Natural killer cell treated with Interleukin-12 subunit alpha and Interleukin-12 subunit beta and Interleukin-15 and Interleukin-18, amount 100 ng/mL, for 72 hours (primary cell): ENCODE results near the gene EIF5A2. TPM values are rescaled to one million over a fixed set of nuclear protein-coding genes. Genes with fewer than 3 reads are reported as not detected.
"Not testable (repeated sequence)": the region's sequence is repeated elsewhere in the genome, so short reads cannot be mapped to it uniquely, and the experiment has no call there.

Experiments used
- ATAC-seq, 2 donors: fragments of 150-1000 bp; cut with Tn5 transposase in 1 of 2; sonication (Bioruptor Pico), chemical (Tn5 transposase) in 1 of 2; 2 replicates each; pipeline ENCODE4 v1.10.0; 2021
- DNase-seq: peaks from one replicate; pipeline ENCODE4 v3.0.0; 2022; ENCODE audit warnings: low spot score
- H3K27ac Mint-ChIP-seq, 2 donors: 1 replicate in 1 of 2; 2 replicates in 1 of 2; pipeline ENCODE4 v1.8.0; 2022; ENCODE audit warnings: mixed read lengths in 2 of 2, mild to moderate bottlenecking in 1 of 2, moderate library complexity in 1 of 2
- H3K27me3 Mint-ChIP-seq, 2 donors: 1 replicate in 1 of 2; 2 replicates in 1 of 2; pipeline ENCODE4 v1.8.0; 2022; ENCODE audit warnings: mixed read lengths in 2 of 2
- H3K36me3 Mint-ChIP-seq: one replicate; pipeline ENCODE4 v1.8.0; 2022; ENCODE audit warnings: mixed read lengths
- H3K4me1 Mint-ChIP-seq, 2 donors: 1 replicate in 1 of 2; 2 replicates in 1 of 2; pipeline ENCODE4 v1.8.0; 2022; ENCODE audit warnings: low read depth in 2 of 2, mixed read lengths in 2 of 2, mild to moderate bottlenecking in 1 of 2
- H3K4me3 Mint-ChIP-seq: one replicate; pipeline ENCODE4 v1.8.0; 2022; ENCODE audit warnings: mixed read lengths
- H3K9me3 Mint-ChIP-seq: 2 replicates; pipeline ENCODE4 v1.8.0; 2022; ENCODE audit warnings: mixed read lengths
- total RNA-seq, 2 donors: library from RNA; stranded (reverse); gene quantifications; one replicate each; pipeline ENCODE4 v1.2.3, GENCODE V29; 2022

Gene EIF5A2
- total RNA-seq, 2 donors from 2014 or later: 5.7 to 8.7 TPM

GRCh38 chr3:170884109-170884930 is 24.1 kb downstream of the EIF5A2 start:
- H3K4me3 Mint-ChIP-seq, H3K9me3 Mint-ChIP-seq, H3K27ac Mint-ChIP-seq, H3K36me3 Mint-ChIP-seq, ATAC-seq, H3K27me3 Mint-ChIP-seq, DNase-seq, H3K4me1 Mint-ChIP-seq: not testable (repeated sequence)

GRCh38 chr3:170878688-170879087 is 29.7 kb downstream of the EIF5A2 start:
- ATAC-seq, H3K36me3 Mint-ChIP-seq, H3K27ac Mint-ChIP-seq, H3K9me3 Mint-ChIP-seq, H3K27me3 Mint-ChIP-seq, H3K4me3 Mint-ChIP-seq, DNase-seq, H3K4me1 Mint-ChIP-seq: not testable (repeated sequence)

GRCh38 chr3:170877311-170877710 is 31.1 kb downstream of the EIF5A2 start:
- H3K4me1 Mint-ChIP-seq, DNase-seq, H3K4me3 Mint-ChIP-seq, H3K27me3 Mint-ChIP-seq, ATAC-seq, H3K9me3 Mint-ChIP-seq, H3K27ac Mint-ChIP-seq, H3K36me3 Mint-ChIP-seq: not testable (repeated sequence)

GRCh38 chr3:170876537-170876936 is 31.9 kb downstream of the EIF5A2 start:
- ATAC-seq (no peak), DNase-seq (no peak)
- Mint-ChIP-seq H3K4me1 (no peaks in the 10 kb centered on the region), H3K36me3 (no peaks in the 10 kb centered on the region), H3K27me3 (no peaks in the 10 kb centered on the region), H3K4me3 (no peak overlapping the region), H3K9me3 (no peaks in the 10 kb centered on the region), H3K27ac (no peak overlapping the region)

- DNase-seq (peak; percentile 97), ATAC-seq (peak; percentile 99 to 100)
- peak within 1 kb of the TSS; percentile 98 to 99 for H3K27ac Mint-ChIP-seq
- H3K36me3 Mint-ChIP-seq: peaks cover 24% of the 10 kb centered on the region
- H3K27me3 Mint-ChIP-seq: no peaks in the 10 kb centered on the region
- H3K4me1 Mint-ChIP-seq: peaks cover 24 to 27% of the 10 kb centered on the region in 2 donors
- peak within 1 kb of the TSS; percentile 100 for H3K4me3 Mint-ChIP-seq
- no peaks in the 10 kb centered on the region for H3K9me3 Mint-ChIP-seq
Observed at GRCh38 chr3:170869645-170870593, 38.5 kb downstream of the EIF5A2 start, which contains the start of gene RPL22L1. Gene RPL22L1, minus strand, starts transcription at chr3:170870195. Its CDS starts 28 bp downstream, at chr3:170870167.

- no peak for DNase-seq
Observed at GRCh38 chr3:170869239-170869590, 39.2 kb downstream of the EIF5A2 start.

GRCh38 chr3:170868577-170869238 is 39.7 kb downstream of the EIF5A2 start:
- Mint-ChIP-seq H3K27me3 (no peaks in the 10 kb centered on the region), H3K27ac (peak overlapping the region; percentile 98 to 99), H3K36me3 (peaks cover 24% of the 10 kb centered on the region), H3K9me3 (no peaks in the 10 kb centered on the region), H3K4me1 (peaks cover 24 to 32% of the 10 kb centered on the region in 2 donors), H3K4me3 (peak overlapping the region; percentile 100)
- ATAC-seq (no peak), DNase-seq (no peak)

More at GRCh38 chr3:170869239-170869590, 39.2 kb downstream of the EIF5A2 start:
- no peak for ATAC-seq
- peaks cover 24% of the 10 kb centered on the region for H3K36me3 Mint-ChIP-seq
- no peaks in the 10 kb centered on the region for H3K27me3 Mint-ChIP-seq
- peak overlapping the region; percentile 100 for H3K4me3 Mint-ChIP-seq
- H3K27ac Mint-ChIP-seq: peak overlapping the region; percentile 98 to 99
- no peaks in the 10 kb centered on the region for H3K9me3 Mint-ChIP-seq
- H3K4me1 Mint-ChIP-seq: peaks cover 24 to 32% of the 10 kb centered on the region in 2 donors

GRCh38 chr3:170867143-170867937 is 41.1 kb downstream of the EIF5A2 start:
- DNase-seq: no peak
- Mint-ChIP-seq H3K27ac (peak overlapping the region; percentile 64 to 70), H3K36me3 (peaks cover 24% of the 10 kb centered on the region), H3K4me1 (peaks cover 24 to 32% of the 10 kb centered on the region in 2 donors), H3K4me3 (peak overlapping the region; percentile 72), H3K9me3 (no peaks in the 10 kb centered on the region), H3K27me3 (no peaks in the 10 kb centered on the region)
- ATAC-seq: no peak

- peak overlapping the region; percentile 64 to 70 for H3K27ac Mint-ChIP-seq
- H3K36me3 Mint-ChIP-seq: peaks cover 24% of the 10 kb centered on the region
- H3K9me3 Mint-ChIP-seq: no peaks in the 10 kb centered on the region
- DNase-seq: no peak
- peak overlapping the region; percentile 72 for H3K4me3 Mint-ChIP-seq
- H3K4me1 Mint-ChIP-seq: peaks cover 24 to 32% of the 10 kb centered on the region in 2 donors
- H3K27me3 Mint-ChIP-seq: no peaks in the 10 kb centered on the region
- no peak for ATAC-seq
Observed at GRCh38 chr3:170866499-170866898, 41.9 kb downstream of the EIF5A2 start.

GRCh38 chr3:170865209-170866094 is 43.0 kb downstream of the EIF5A2 start:
- no peak for DNase-seq
- Mint-ChIP-seq H3K4me3 (no peak overlapping the region), H3K9me3 (no peaks in the 10 kb centered on the region), H3K4me1 (peaks cover 20 to 30% of the 10 kb centered on the region in 2 donors), H3K27me3 (peaks cover 0 to 5% of the 10 kb centered on the region in 2 donors), H3K27ac (peak overlapping the region in 1 of 2 donors; percentile 31), H3K36me3 (peaks cover 24% of the 10 kb centered on the region)
- no peak for ATAC-seq

GRCh38 chr3:170864525-170865208 is 43.8 kb downstream of the EIF5A2 start:
- Mint-ChIP-seq H3K9me3 (no peaks in the 10 kb centered on the region), H3K4me3 (no peak overlapping the region), H3K36me3 (peaks cover 18% of the 10 kb centered on the region), H3K27me3 (peaks cover 0 to 5% of the 10 kb centered on the region in 2 donors), H3K27ac (peak overlapping the region in 1 of 2 donors; percentile 31), H3K4me1 (peaks cover 14 to 23% of the 10 kb centered on the region in 2 donors)
- DNase-seq: no peak
- peak in 1 of 2 donors; percentile 39 for ATAC-seq
